Fibroblast of pulmonary artery (primary cell): ENCODE data around the gene PANK2.
"Not testable (repeated sequence)": the region's sequence is repeated elsewhere in the genome, so short reads cannot be mapped to it uniquely, and the experiment has no call there.

ENCODE experiments used
- DNase-seq: peaks from one replicate; pipeline ENCODE4 v3.0.0-alpha.2; 2010; ENCODE audit warnings: low read depth
- H3K4me3 ChIP-seq: replicated peaks from 2 replicates; pipeline ENCODE4 v1.5.1; 2011; ENCODE audit warnings: low read depth, mild to moderate bottlenecking, control low read depth, low read length, moderate library complexity
- CTCF ChIP-seq: IDR thresholded peaks from 2 replicates; pipeline ENCODE4 v1.5.1; 2011; ENCODE audit warnings: mild to moderate bottlenecking, control low read depth, low read length, inconsistent platforms; ENCODE audit errors: missing control alignments

The PANK2 gene

GRCh38 chr20:3935956-3936340 lies 46.8 kb downstream of the PANK2 start:
- H3K4me3 ChIP-seq, result no peak overlapping the region
- TF ChIP-seq CTCF, result no peak
- DNase-seq, result no peak

- no peak for TF ChIP-seq CTCF
- no peak overlapping the region for H3K4me3 ChIP-seq
These were observed 48.4 kb downstream of the PANK2 start for GRCh38 chr20:3937618-3938017.

GRCh38 chr20:3940905-3941304 lies 51.7 kb downstream of the PANK2 start:
- TF ChIP-seq CTCF, result no peak
- no peak overlapping the region for H3K4me3 ChIP-seq
- no peak for DNase-seq

More at GRCh38 chr20:3937618-3938017, 48.4 kb downstream of the PANK2 start:
- DNase-seq, result no peak

GRCh38 chr20:3946666-3947065 lies 57.5 kb downstream of the PANK2 start:
- H3K4me3 ChIP-seq, DNase-seq: not testable (repeated sequence)

- no peak for TF ChIP-seq CTCF
- DNase-seq, result no peak
- no peak overlapping the region for H3K4me3 ChIP-seq
These were observed 75.5 kb downstream of the PANK2 start for GRCh38 chr20:3964719-3965118.

GRCh38 chr20:3966571-3966970 lies 77.4 kb downstream of the PANK2 start:
- no peak for DNase-seq

GRCh38 chr20:3970016-3970415 lies 80.8 kb downstream of the PANK2 start:
- DNase-seq, result no peak
- TF ChIP-seq CTCF, result no peak

More at GRCh38 chr20:3966571-3966970, 77.4 kb downstream of the PANK2 start:
- H3K4me3 ChIP-seq, result no peak overlapping the region
- TF ChIP-seq CTCF, result no peak

More at GRCh38 chr20:3970016-3970415, 80.8 kb downstream of the PANK2 start:
- no peak overlapping the region for H3K4me3 ChIP-seq
